OCI-LY7 (cell line): ENCODE results near the gene CYP2W1. TPM values are rescaled to one million over a fixed set of nuclear protein-coding genes. Genes with fewer than 3 reads are reported as not detected.

ENCODE experiments used
- BruUV-seq: library from RNA; stranded (reverse); fragments of 400-500 nt; replicated peaks from 2 replicates; lab custom pipeline; 2021; lab: Mats Ljungman, UMichigan
- CTCF ChIA-PET: fragments of 300-600 bp; sonication (Branson Sonifier 250); formaldehyde crosslinking; loops from one replicate; lab custom pipeline; 2022; ENCODE audit warnings: antibody characterized with exemption; ENCODE audit not compliant: unreplicated experiment; lab: Charles Lee
- POLR2A ChIA-PET: fragments of 300-600 bp; sonication (Branson Sonifier 250); formaldehyde crosslinking; loops from one replicate; lab custom pipeline; 2022; ENCODE audit warnings: antibody characterized with exemption; lab: Charles Lee
- DNase-seq: peaks from one replicate; pipeline ENCODE4 v3.0.0-alpha.2; 2015; ENCODE audit warnings: low spot score
- H2AFZ ChIP-seq: fragments of 200-600 bp; sonication (generic), shearing (Covaris generic); 2 replicates; pipeline ENCODE4 v1.6.1; 2014; ENCODE audit warnings: mild to moderate bottlenecking, antibody characterized with exemption, low read length, moderate library complexity
- H3K27ac ChIP-seq: fragments of 200-600 bp; sonication (generic); 2 replicates; pipeline ENCODE4 v1.5.1; 2014; ENCODE audit warnings: mixed run types, low read depth, mild to moderate bottlenecking, moderate library complexity, low read length, inconsistent platforms; ENCODE audit not compliant: poor library complexity, severe bottlenecking
- H3K36me3 ChIP-seq: fragments of 200-600 bp; sonication (generic); 2 replicates; pipeline ENCODE4 v1.6.1; 2014; ENCODE audit warnings: mild to moderate bottlenecking, antibody characterized with exemption, low read length, moderate library complexity, mixed read lengths; ENCODE audit not compliant: insufficient read depth
- H3K4me1 ChIP-seq: fragments of 200-600 bp; sonication (generic); 2 replicates; pipeline ENCODE4 v1.5.1; 2014; ENCODE audit warnings: mild to moderate bottlenecking, low read length; ENCODE audit not compliant: insufficient read depth, poor library complexity, severe bottlenecking
- H3K4me2 ChIP-seq: fragments of 200-600 bp; sonication (generic); 2 replicates; pipeline ENCODE4 v1.6.1; 2014; ENCODE audit warnings: mild to moderate bottlenecking, low read length
- H3K4me3 ChIP-seq: fragments of 200-600 bp; sonication (generic); 2 replicates; pipeline ENCODE4 v1.5.1; 2014; ENCODE audit warnings: mild to moderate bottlenecking, low read depth, low read length; ENCODE audit not compliant: poor library complexity, severe bottlenecking
- H3K79me2 ChIP-seq: fragments of 200-600 bp; sonication (generic); 2 replicates; pipeline ENCODE4 v1.6.1; 2016; ENCODE audit warnings: low read depth, mild to moderate bottlenecking, low read length, moderate library complexity, mixed read lengths; ENCODE audit not compliant: insufficient read depth
- H3K9me2 ChIP-seq: fragments of 200-600 bp; sonication (generic); 2 replicates; pipeline ENCODE4 v1.6.1; 2016; ENCODE audit warnings: mild to moderate bottlenecking, low read length, mixed read lengths; ENCODE audit not compliant: insufficient read depth
- H3K9me3 ChIP-seq: fragments of 200-600 bp; sonication (generic); 2 replicates; pipeline ENCODE4 v1.6.1; 2014; ENCODE audit warnings: mild to moderate bottlenecking, mixed run types, low read length, mixed read lengths
- H4K20me1 ChIP-seq: fragments of 200-600 bp; sonication (generic); 2 replicates; pipeline ENCODE4 v1.6.1; 2014; ENCODE audit warnings: mild to moderate bottlenecking, antibody characterized with exemption, low read length, moderate library complexity, mixed read lengths; ENCODE audit not compliant: insufficient read depth
- EZH2phosphoT487 ChIP-seq: fragments of 200-600 bp; sonication (generic); IDR thresholded peaks from 2 replicates; pipeline ENCODE4 v1.6.1; 2018; ENCODE audit warnings: low read depth, borderline replicate concordance, mild to moderate bottlenecking, mixed run types, antibody characterized with exemption, low read length, moderate library complexity, mixed read lengths
- intact Hi-C: fragments of 100-400 bp; cut with micrococcal nuclease; formaldehyde crosslinking; loops from one replicate; pipeline ENCODE4 v1.10.0; 2022; ENCODE audit not compliant: unreplicated experiment
- total RNA-seq, 2 experiments: library from RNA; depleted of rRNA in 1 of 2; stranded (reverse); fragments of >200 nt in 1 of 2; shearing (Covaris generic) in 1 of 2; gene quantifications; 2 replicates each; pipeline ENCODE4 v1.2.3, GENCODE V29; 2014 to 2022
- TF ChIP-seq, protein P1 (sequence below): fragments of 200-600 bp; sonication (generic); conservative IDR thresholded peaks from 2 replicates; pipeline ENCODE4 v1.5.1; 2014; ENCODE audit warnings: mild to moderate bottlenecking, antibody characterized with exemption, low read length, moderate library complexity, mixed read lengths

The CYP2W1 gene
- total RNA-seq, 2 experiments from 2014 or later: 1.3 TPM; not detected in 1

DNA sequence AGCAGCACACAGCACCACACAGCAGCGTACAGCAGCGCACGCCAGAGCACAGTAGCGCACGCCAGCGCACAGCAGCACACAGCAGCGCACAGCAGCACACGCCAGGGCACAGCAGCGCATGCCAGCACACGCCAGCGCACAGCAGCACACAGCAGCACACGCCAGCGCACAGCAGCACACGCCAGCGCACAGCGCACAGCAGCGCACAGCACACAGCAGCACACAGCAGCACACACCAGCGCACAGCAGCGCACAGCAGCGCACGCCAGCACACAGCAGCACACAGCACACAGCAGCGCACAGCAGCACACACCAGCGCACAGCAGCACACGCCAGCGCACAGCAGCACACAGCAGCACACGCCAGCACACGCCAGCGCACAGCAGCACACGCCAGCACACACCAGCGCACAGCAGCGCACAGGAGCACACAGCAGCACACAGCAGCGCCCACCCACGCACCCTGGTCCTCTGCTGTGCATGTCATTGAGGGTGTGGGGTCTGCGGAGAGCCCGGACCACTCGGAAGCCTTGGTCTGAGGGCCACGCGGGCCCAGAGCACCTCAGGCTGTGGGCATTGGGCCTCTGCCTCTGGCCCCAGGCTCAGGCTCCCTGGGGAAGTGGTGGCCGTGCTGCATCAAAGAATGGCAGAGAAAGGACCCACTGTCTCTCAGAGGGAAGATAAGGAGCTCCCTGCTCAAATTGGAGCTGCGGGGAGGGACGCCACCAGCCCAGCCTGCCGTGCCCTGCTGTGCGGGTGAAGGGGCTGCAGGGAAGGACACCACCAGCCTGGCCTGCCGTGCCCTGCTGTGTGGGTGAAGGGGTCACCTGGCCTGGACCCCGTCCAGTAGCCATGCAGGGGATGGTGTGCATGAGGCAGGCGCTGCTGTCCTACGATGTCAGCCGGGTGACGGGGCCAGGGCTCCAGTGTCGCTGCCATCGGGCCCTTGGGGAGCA lies 33.9 kb downstream of the CYP2W1 start:
- Histone ChIP-seq H3K4me3 (no peak overlapping the region), H3K9me3 (no peaks in the 10 kb centered on the region), H3K36me3 (peaks cover 41% of the 10 kb centered on the region), H4K20me1 (no peaks in the 10 kb centered on the region), H3K4me1 (peaks cover 36% of the 10 kb centered on the region), H3K27ac (no peak overlapping the region), H3K79me2 (peaks cover 9% of the 10 kb centered on the region; the same call in 1 of the 2 replicates), H3K4me2 (no peak overlapping the region), H3K9me2 (no peaks in the 10 kb centered on the region), H2AFZ (no peak overlapping the region)
- ChIA-PET POLR2A (no interaction called here), CTCF (no interaction called here)
- BruUV-seq: no TSS peak
- no peak for TF ChIP-seq EZH2phosphoT487
- TF ChIP-seq, protein P1, sequence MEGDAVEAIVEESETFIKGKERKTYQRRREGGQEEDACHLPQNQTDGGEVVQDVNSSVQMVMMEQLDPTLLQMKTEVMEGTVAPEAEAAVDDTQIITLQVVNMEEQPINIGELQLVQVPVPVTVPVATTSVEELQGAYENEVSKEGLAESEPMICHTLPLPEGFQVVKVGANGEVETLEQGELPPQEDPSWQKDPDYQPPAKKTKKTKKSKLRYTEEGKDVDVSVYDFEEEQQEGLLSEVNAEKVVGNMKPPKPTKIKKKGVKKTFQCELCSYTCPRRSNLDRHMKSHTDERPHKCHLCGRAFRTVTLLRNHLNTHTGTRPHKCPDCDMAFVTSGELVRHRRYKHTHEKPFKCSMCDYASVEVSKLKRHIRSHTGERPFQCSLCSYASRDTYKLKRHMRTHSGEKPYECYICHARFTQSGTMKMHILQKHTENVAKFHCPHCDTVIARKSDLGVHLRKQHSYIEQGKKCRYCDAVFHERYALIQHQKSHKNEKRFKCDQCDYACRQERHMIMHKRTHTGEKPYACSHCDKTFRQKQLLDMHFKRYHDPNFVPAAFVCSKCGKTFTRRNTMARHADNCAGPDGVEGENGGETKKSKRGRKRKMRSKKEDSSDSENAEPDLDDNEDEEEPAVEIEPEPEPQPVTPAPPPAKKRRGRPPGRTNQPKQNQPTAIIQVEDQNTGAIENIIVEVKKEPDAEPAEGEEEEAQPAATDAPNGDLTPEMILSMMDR: no peak
- no peak for DNase-seq
- intact Hi-C loops: no loop called here

DNA sequence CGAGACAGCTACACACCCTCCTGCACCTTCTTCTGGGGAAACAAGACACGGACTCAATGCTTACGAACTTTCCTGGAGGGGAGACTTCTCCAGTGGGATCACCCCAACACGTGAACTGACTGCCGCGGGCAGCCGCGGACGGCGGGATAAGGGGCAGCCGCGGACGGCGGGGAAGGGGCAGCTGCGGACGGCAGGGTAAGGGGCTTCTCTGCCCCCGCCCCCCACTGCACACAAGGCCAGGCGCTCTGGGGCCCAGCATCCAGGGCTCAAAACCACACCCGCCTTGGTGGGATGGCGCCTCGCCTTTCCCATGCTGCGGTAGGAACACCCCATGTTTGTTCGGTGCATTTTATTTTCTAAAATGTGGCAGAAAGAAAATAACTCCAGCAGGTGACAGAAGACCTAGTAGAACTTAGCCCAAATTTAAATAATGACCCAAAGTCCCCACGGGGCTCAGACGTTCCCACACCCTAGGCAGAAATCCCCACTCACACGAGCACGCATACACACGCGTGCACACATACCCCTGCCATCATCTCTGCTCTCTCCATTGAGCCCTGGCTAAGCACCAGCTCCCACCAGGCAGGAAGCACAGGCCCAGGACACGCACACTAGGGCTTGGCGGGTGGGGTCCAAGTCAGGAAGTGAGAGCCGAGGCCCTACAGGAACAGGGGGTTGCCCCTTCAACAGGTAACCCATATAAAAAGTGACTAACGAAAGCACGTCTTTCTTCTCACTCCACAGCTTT lies 34.8 kb downstream of the CYP2W1 start:
- no peak for DNase-seq
- BruUV-seq: no TSS peak
- ChIA-PET POLR2A (no interaction called here), CTCF (no interaction called here)
- Histone ChIP-seq H3K4me2 (no peak overlapping the region), H4K20me1 (no peaks in the 10 kb centered on the region), H2AFZ (no peak overlapping the region), H3K27ac (no peak overlapping the region), H3K9me2 (no peaks in the 10 kb centered on the region), H3K4me3 (no peak overlapping the region), H3K36me3 (peaks cover 49% of the 10 kb centered on the region), H3K4me1 (peaks cover 44% of the 10 kb centered on the region), H3K79me2 (peaks cover 17% of the 10 kb centered on the region; the same call in 1 of the 2 replicates), H3K9me3 (no peaks in the 10 kb centered on the region)
- TF ChIP-seq, protein P1: no peak
- no peak for TF ChIP-seq EZH2phosphoT487
- intact Hi-C loops: no loop called here
